PC-3 (cell line): ENCODE data around the gene NOL9. TPM values are rescaled to one million over a fixed set of nuclear protein-coding genes. Genes with fewer than 3 reads are reported as not detected.
A peak's percentile ranks its signal among the peaks of the same experiment; 100 is the strongest.

Experiments
- ATAC-seq: fragments of 200-7000 bp; cut with Tn5 transposase; 2 replicates; pipeline ENCODE4 v1.9.1; 2020; ENCODE audit warnings: mild to moderate bottlenecking, moderate library complexity
- BruUV-seq: library from RNA; stranded (reverse); fragments of 400-500 nt; replicated peaks from 2 replicates; lab custom pipeline; 2021; lab: Mats Ljungman, UMichigan
- CTCF ChIA-PET: fragments of 300-600 bp; sonication (Branson Sonifier 250); formaldehyde crosslinking; loops from one replicate; lab custom pipeline; 2022; ENCODE audit warnings: antibody characterized with exemption; lab: Charles Lee
- POLR2A ChIA-PET: fragments of 300-600 bp; sonication (Branson Sonifier 250); formaldehyde crosslinking; loops from one replicate; lab custom pipeline; 2022; ENCODE audit warnings: antibody characterized with exemption; ENCODE audit not compliant: unreplicated experiment; lab: Charles Lee
- DNase-seq: peaks from one replicate; pipeline ENCODE4 v3.0.0-alpha.2; 2015
- H2AFZ ChIP-seq: fragments of 300-600 bp; sonication (generic); 2 replicates; pipeline ENCODE4 v1.6.0; 2016; ENCODE audit warnings: antibody characterized with exemption, low read length
- H3F3A ChIP-seq: fragments of 300-600 bp; sonication (generic); one replicate; pipeline ENCODE4 v1.6.0; 2017; ENCODE audit warnings: antibody characterized with exemption, low read length, control low read depth, mild to moderate bottlenecking; ENCODE audit not compliant: unreplicated experiment
- H3K27ac ChIP-seq: fragments of 300-600 bp; sonication (generic); 2 replicates; pipeline ENCODE4 v1.5.1; 2016; ENCODE audit warnings: mild to moderate bottlenecking, low read length
- H3K27me3 ChIP-seq: fragments of 300-600 bp; sonication (generic); 2 replicates; pipeline ENCODE4 v1.6.1; 2016; ENCODE audit warnings: low read length, mixed read lengths
- H3K36me3 ChIP-seq: fragments of 300-600 bp; sonication (generic); 2 replicates; pipeline ENCODE4 v1.6.1; 2016; ENCODE audit warnings: low read depth, mixed run types, low read length, mixed read lengths
- H3K4me1 ChIP-seq: fragments of 300-600 bp; sonication (generic); 2 replicates; pipeline ENCODE4 v1.5.1; 2016; ENCODE audit warnings: low read length; ENCODE audit not compliant: insufficient read depth
- H3K4me2 ChIP-seq: fragments of 300-600 bp; sonication (generic); 2 replicates; pipeline ENCODE4 v1.6.0; 2016; ENCODE audit warnings: low read length
- H3K4me3 ChIP-seq: fragments of 300-600 bp; sonication (generic); 2 replicates; pipeline ENCODE4 v1.5.1; 2016; ENCODE audit warnings: mild to moderate bottlenecking, low read length, mixed read lengths
- H3K79me2 ChIP-seq: fragments of 300-600 bp; sonication (generic); 2 replicates; pipeline ENCODE4 v1.6.1; 2017; ENCODE audit warnings: low read length, mixed read lengths
- H3K9ac ChIP-seq: fragments of 300-600 bp; sonication (generic); 2 replicates; pipeline ENCODE4 v1.6.0; 2016; ENCODE audit warnings: mild to moderate bottlenecking, low read length
- H3K9me2 ChIP-seq: fragments of 300-600 bp; sonication (generic); replicated peaks from 2 replicates; pipeline ENCODE4 v1.6.1; 2016; ENCODE audit warnings: mixed run types, low read length, mixed read lengths
- H3K9me3 ChIP-seq: fragments of 300-600 bp; sonication (generic); 2 replicates; pipeline ENCODE4 v1.6.1; 2016; ENCODE audit warnings: low read length, mixed read lengths
- H4K20me1 ChIP-seq: fragments of 300-600 bp; sonication (generic); 2 replicates; pipeline ENCODE4 v1.6.1; 2016; ENCODE audit warnings: low read length, mixed read lengths
- EZH2 ChIP-seq: fragments of 300-600 bp; sonication (generic); IDR thresholded peaks from one replicate; pipeline ENCODE4 v1.6.1; 2017; ENCODE audit warnings: antibody characterized with exemption, mild to moderate bottlenecking, low read length; ENCODE audit not compliant: unreplicated experiment
- EZH2phosphoT487 ChIP-seq: fragments of 300-600 bp; sonication (generic); IDR thresholded peaks from 2 replicates; pipeline ENCODE4 v1.6.1; 2018; ENCODE audit warnings: mild to moderate bottlenecking, antibody characterized with exemption, low read length, borderline replicate concordance
- intact Hi-C: fragments of 100-400 bp; cut with micrococcal nuclease; formaldehyde crosslinking; loops from 2 replicates; pipeline ENCODE4 v1.9.0; 2023
- total RNA-seq: library from RNA; depleted of rRNA; stranded (reverse); fragments of >200 nt; gene quantifications from 2 replicates; pipeline ENCODE4 v1.2.3, GENCODE V29; 2014
- TF ChIP-seq, protein P1 (sequence below): fragments of 300-600 bp; sonication (generic); conservative IDR thresholded peaks from 2 replicates; pipeline ENCODE4 v1.5.1; 2017; ENCODE audit warnings: antibody characterized with exemption, low read depth, mild to moderate bottlenecking, low read length

NOL9 gene
- total RNA-seq, 1 experiment from 2014 or later = 79.1 TPM

DNA sequence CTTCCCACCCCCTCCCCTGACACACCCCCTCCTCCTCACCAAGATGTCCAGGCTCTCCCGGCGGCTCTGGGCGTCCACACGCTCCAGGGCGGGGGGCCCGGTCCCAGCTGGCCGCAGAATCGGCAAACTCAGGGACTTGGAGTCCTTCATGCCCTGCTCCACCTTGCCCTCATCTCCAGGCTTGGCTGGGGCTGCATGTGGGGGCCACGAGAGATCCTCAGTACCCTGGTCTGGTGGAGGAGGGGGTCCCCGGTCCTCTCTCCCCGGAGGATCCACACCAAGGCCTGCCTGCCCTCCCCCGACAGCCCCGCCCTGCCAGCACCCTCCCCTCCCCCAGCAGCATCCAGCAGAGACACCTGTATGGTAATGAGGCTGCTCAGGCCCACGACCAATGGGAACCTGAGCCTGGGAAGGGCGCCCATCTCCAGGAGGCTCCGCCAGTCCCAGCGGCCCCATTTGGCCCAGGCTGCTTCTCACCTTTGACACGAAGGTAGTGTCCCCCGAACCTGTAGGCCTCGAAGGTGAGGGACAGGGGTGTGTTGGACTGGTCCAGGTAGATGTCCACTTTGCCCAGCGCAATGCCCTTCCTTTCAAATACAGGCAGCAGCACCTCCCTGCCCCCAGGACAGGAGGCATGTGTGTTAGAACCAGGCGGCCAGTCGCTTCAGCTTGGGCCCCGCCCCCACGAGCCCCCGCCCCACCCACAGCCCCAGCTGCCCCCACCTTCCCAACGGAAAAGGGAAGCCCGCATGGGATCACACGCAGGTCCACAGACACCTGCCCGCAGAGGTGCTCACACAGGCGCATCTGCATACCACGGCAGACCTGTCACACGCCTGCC, 80.1 kb downstream of the NOL9 start:
- Histone ChIP-seq H3K9ac (no peak overlapping the region), H3K4me2 (no peak overlapping the region), H3K9me2 (no peaks in the 10 kb centered on the region), H3K79me2 (no peaks in the 10 kb centered on the region), H3F3A (no peaks in the 10 kb centered on the region), H2AFZ (no peak overlapping the region), H3K27me3 (no peaks in the 10 kb centered on the region), H3K27ac (no peak overlapping the region), H4K20me1 (no peaks in the 10 kb centered on the region), H3K4me3 (no peak overlapping the region), H3K4me1 (no peaks in the 10 kb centered on the region), H3K9me3 (no peaks in the 10 kb centered on the region), H3K36me3 (peaks cover 31% of the 10 kb centered on the region)
- TF ChIP-seq, protein P1, sequence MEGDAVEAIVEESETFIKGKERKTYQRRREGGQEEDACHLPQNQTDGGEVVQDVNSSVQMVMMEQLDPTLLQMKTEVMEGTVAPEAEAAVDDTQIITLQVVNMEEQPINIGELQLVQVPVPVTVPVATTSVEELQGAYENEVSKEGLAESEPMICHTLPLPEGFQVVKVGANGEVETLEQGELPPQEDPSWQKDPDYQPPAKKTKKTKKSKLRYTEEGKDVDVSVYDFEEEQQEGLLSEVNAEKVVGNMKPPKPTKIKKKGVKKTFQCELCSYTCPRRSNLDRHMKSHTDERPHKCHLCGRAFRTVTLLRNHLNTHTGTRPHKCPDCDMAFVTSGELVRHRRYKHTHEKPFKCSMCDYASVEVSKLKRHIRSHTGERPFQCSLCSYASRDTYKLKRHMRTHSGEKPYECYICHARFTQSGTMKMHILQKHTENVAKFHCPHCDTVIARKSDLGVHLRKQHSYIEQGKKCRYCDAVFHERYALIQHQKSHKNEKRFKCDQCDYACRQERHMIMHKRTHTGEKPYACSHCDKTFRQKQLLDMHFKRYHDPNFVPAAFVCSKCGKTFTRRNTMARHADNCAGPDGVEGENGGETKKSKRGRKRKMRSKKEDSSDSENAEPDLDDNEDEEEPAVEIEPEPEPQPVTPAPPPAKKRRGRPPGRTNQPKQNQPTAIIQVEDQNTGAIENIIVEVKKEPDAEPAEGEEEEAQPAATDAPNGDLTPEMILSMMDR = no peak
- no peak for TF ChIP-seq EZH2
- TF ChIP-seq EZH2phosphoT487 = no peak
- DNase-seq (no peak), ATAC-seq (no peak)
- intact Hi-C loops = no loop called here
- ChIA-PET CTCF (no interaction called here), POLR2A (no interaction called here)
- BruUV-seq = no TSS peak

DNA sequence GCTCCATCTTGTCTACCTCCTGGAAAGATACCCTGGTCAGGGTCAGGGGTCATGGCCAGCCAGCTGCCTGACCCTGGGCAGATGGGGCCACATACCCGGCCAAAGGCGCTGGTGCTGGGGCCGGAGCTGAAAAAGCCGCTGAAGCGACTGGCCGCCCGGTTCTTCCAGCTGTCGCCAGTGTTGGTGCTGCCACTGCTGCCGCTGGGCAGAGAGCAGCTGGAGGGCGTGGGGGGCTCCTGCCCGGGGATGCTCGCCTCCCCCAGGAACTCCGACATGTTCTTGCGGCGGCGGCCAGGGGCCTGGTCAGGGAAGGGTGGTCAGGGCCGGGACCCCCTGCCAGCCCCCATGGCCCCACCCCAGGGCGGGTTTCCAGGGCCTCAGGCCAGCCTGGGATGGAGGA, 81.2 kb downstream of the NOL9 start:
- TF ChIP-seq EZH2 (no peak), EZH2phosphoT487 (no peak)
- TF ChIP-seq, protein P1 = no peak
- POLR2A ChIA-PET = no interaction called here
- no TSS peak for BruUV-seq
- no peaks in the 10 kb centered on the region for H3K9me3 ChIP-seq
- no peak overlapping the region for H3K9ac ChIP-seq
- H3K4me3 ChIP-seq = no peak overlapping the region
- no peak overlapping the region for H3K27ac ChIP-seq
- ATAC-seq (no peak), DNase-seq (no peak)
- no peaks in the 10 kb centered on the region for H3F3A ChIP-seq
- no peaks in the 10 kb centered on the region for H3K79me2 ChIP-seq
- intact Hi-C loops = no loop called here
- CTCF ChIA-PET = interaction anchor here (0.6 kb wide), 1 partner anchor 32 kb away, joined by 3 read pairs; no protein-coding TSS in a partner anchor
- H2AFZ ChIP-seq = no peak overlapping the region
- no peaks in the 10 kb centered on the region for H3K27me3 ChIP-seq
- no peak overlapping the region for H3K4me2 ChIP-seq
- H4K20me1 ChIP-seq = no peaks in the 10 kb centered on the region
- H3K4me1 ChIP-seq = no peaks in the 10 kb centered on the region
- peaks cover 41% of the 10 kb centered on the region for H3K36me3 ChIP-seq
- H3K9me2 ChIP-seq = no peaks in the 10 kb centered on the region

DNA sequence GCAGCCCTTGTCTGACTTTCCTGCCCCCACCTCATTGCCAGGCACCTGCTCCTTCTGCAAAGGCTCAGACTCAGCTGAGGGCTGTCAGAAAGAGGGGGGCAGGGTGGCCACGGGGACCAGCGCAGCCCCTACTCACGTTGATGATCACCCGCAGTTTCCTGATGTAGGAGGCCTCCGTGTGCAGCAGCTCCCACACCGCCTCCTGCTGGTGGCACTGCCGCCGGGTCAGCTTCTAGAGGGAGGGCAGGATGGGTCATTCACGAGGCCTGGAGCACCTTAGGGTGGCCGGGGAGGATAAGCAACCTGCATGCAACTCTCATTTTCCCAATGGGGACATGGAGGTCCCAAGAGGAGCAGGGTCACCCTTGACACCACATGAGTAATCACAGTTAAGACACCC, 81.9 kb downstream of the NOL9 start:
- Histone ChIP-seq H3K9me2 (no peaks in the 10 kb centered on the region), H3K4me1 (no peaks in the 10 kb centered on the region), H3K27me3 (no peaks in the 10 kb centered on the region), H3F3A (no peaks in the 10 kb centered on the region), H3K4me2 (no peak overlapping the region), H3K79me2 (no peaks in the 10 kb centered on the region), H3K4me3 (no peak overlapping the region), H4K20me1 (no peaks in the 10 kb centered on the region), H3K9me3 (no peaks in the 10 kb centered on the region), H3K36me3 (peaks cover 42% of the 10 kb centered on the region), H3K27ac (no peak overlapping the region), H3K9ac (no peak overlapping the region), H2AFZ (no peak overlapping the region)
- ATAC-seq (no peak), DNase-seq (no peak)
- TF ChIP-seq EZH2 = no peak
- TF ChIP-seq, protein P1 = peak; percentile 84
- intact Hi-C loops = no loop called here
- CTCF ChIA-PET = no interaction called here
- POLR2A ChIA-PET = no interaction called here
- no TSS peak for BruUV-seq
